ENCODE results near the gene PLPP3. TPM values are rescaled to one million over a fixed set of nuclear protein-coding genes. Genes with fewer than 3 reads are reported as not detected.

PLPP3 gene
- total and polyA plus RNA-seq, 2 of the 8 experiments (the other 6 are each of a cell fraction or from before 2014, with no cell fraction given), result 33.2 to 42.0 TPM

DNA sequence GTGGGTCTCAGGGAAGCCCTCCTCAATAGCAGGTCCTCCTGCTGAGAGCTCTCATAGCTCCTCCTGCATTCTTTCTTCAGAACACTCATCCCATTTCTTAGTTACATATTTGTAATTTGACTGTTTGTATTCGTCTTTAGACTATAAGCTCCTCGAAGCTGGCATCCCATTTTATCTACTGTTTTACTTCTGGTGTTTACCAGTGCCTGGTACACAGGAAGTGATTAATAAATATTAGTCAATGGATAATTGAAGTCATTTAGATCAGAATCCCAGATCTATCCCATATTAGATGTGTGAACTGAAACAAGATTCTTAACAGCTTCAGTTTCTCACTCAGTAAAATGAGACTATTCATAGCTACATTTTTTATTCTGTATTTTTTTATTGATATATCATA is 88.7 kb downstream of the PLPP3 start (continued):
- TF ChIP-seq, protein P1, sequence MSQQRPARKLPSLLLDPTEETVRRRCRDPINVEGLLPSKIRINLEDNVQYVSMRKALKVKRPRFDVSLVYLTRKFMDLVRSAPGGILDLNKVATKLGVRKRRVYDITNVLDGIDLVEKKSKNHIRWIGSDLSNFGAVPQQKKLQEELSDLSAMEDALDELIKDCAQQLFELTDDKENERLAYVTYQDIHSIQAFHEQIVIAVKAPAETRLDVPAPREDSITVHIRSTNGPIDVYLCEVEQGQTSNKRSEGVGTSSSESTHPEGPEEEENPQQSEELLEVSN (IDR thresholded peaks at IDR 0.05), result no peak
- TF ChIP-seq KDM4A (IDR thresholded peaks at IDR 0.05; ENCODE audit: low read depth, low read length, severe bottlenecking) (no peak), GTF2F1 (IDR thresholded peaks at IDR 0.05; ENCODE audit: borderline replicate concordance, low read depth, low read length) (no peak), NANOG (IDR thresholded peaks at IDR 0.05; ENCODE audit: insufficient read depth, low read depth, low read length, poor library complexity, severe bottlenecking) (no peak), RAD21 (IDR thresholded peaks at IDR 0.05 in 1 of 2, conservative IDR thresholded peaks at IDR 0.05 in 1 of 2; ENCODE audit: low read depth in 2 of 2, low read length in 2 of 2) (no peak)

Measured in H1 (cell line).